ENCODE results near the gene ITPR2.
A peak's percentile ranks its signal among the peaks of the same experiment; 100 is the strongest.

The ITPR2 gene

GRCh38 chr12:26507613-26508012 lies 325.4 kb downstream of the ITPR2 start:
- DNase-seq (ENCODE audit: low read depth), result no peak
- no peak for TF ChIP-seq CTCF (conservative IDR thresholded peaks at IDR 0.05; ENCODE audit: control insufficient read depth, insufficient read depth, low read depth, low read length)
- no peak overlapping the region for H3K4me3 ChIP-seq (ENCODE audit: control insufficient read depth, low read depth, low read length)

GRCh38 chr12:26499979-26500640 lies 332.9 kb downstream of the ITPR2 start:
- peak; percentile 36 for DNase-seq (ENCODE audit: low read depth)
- no peak overlapping the region for H3K4me3 ChIP-seq (ENCODE audit: control insufficient read depth, low read depth, low read length)
- no peak for TF ChIP-seq CTCF (conservative IDR thresholded peaks at IDR 0.05; ENCODE audit: control insufficient read depth, insufficient read depth, low read depth, low read length)

- no peak overlapping the region for H3K4me3 ChIP-seq (ENCODE audit: control insufficient read depth, low read depth, low read length)
- DNase-seq (ENCODE audit: low read depth), result peak; percentile 4
- no peak for TF ChIP-seq CTCF (conservative IDR thresholded peaks at IDR 0.05; ENCODE audit: control insufficient read depth, insufficient read depth, low read depth, low read length)
Measured at GRCh38 chr12:26496170-26496569, 336.8 kb downstream of the ITPR2 start.

GRCh38 chr12:26493656-26494055 lies 339.3 kb downstream of the ITPR2 start:
- no peak for TF ChIP-seq CTCF (conservative IDR thresholded peaks at IDR 0.05; ENCODE audit: control insufficient read depth, insufficient read depth, low read depth, low read length)
- H3K4me3 ChIP-seq (ENCODE audit: control insufficient read depth, low read depth, low read length), result no peak overlapping the region
- DNase-seq (ENCODE audit: low read depth), result no peak

GRCh38 chr12:26492406-26492805 lies 340.6 kb downstream of the ITPR2 start:
- TF ChIP-seq CTCF (conservative IDR thresholded peaks at IDR 0.05; ENCODE audit: control insufficient read depth, insufficient read depth, low read depth, low read length), result no peak
- no peak for DNase-seq (ENCODE audit: low read depth)
- H3K4me3 ChIP-seq (ENCODE audit: control insufficient read depth, low read depth, low read length), result no peak overlapping the region

GRCh38 chr12:26489908-26490307 lies 343.1 kb downstream of the ITPR2 start:
- DNase-seq (ENCODE audit: low read depth), result no peak
- TF ChIP-seq CTCF (conservative IDR thresholded peaks at IDR 0.05; ENCODE audit: control insufficient read depth, insufficient read depth, low read depth, low read length), result no peak
- no peak overlapping the region for H3K4me3 ChIP-seq (ENCODE audit: control insufficient read depth, low read depth, low read length)

GRCh38 chr12:26488351-26488750 lies 344.6 kb downstream of the ITPR2 start:
- DNase-seq (ENCODE audit: low read depth), result no peak
- no peak overlapping the region for H3K4me3 ChIP-seq (ENCODE audit: control insufficient read depth, low read depth, low read length)
- TF ChIP-seq CTCF (conservative IDR thresholded peaks at IDR 0.05; ENCODE audit: control insufficient read depth, insufficient read depth, low read depth, low read length), result no peak

All from fibroblast of mammary gland (primary cell).